K562 (cell line): ENCODE data around the gene SPINK8. TPM values are rescaled to one million over a fixed set of nuclear protein-coding genes. Genes with fewer than 3 reads are reported as not detected.
A peak's percentile ranks its signal among the peaks of the same experiment; 100 is the strongest.

ENCODE experiments used
- ARID1B ChIP-seq: fragments of 450-650 bp; IDR thresholded peaks from 2 replicates; pipeline ENCODE4 v1.6.1; 2016; ENCODE audit warnings: antibody characterized with exemption, mild to moderate bottlenecking, inconsistent platforms
- CBFA2T2 ChIP-seq: fragments of 450-650 bp; conservative IDR thresholded peaks from 2 replicates; pipeline ENCODE4 v1.6.1; 2017; ENCODE audit warnings: mild to moderate bottlenecking
- DDX20 ChIP-seq: fragments of 450-650 bp; IDR thresholded peaks from 2 replicates; pipeline ENCODE4 v1.6.1; 2016; ENCODE audit warnings: missing genetic modification characterization, low read depth, mild to moderate bottlenecking, missing compliant biosample characterization, moderate library complexity
- DPF2 ChIP-seq: fragments of 450-650 bp; IDR thresholded peaks from 2 replicates; pipeline ENCODE4 v1.6.1; 2016
- FOXP1 ChIP-seq: sonication (generic); formaldehyde crosslinking; IDR thresholded peaks from 2 replicates; pipeline ENCODE4 v1.8.0; 2022; ENCODE audit warnings: mild to moderate bottlenecking, missing genetic modification reagents
- L3MBTL2 ChIP-seq: fragments of 450-650 bp; IDR thresholded peaks from 2 replicates; pipeline ENCODE4 v1.6.1; 2016; ENCODE audit warnings: mild to moderate bottlenecking, moderate library complexity
- MGA ChIP-seq: fragments of 450-650 bp; IDR thresholded peaks from 2 replicates; pipeline ENCODE4 v1.6.1; 2016; ENCODE audit warnings: mild to moderate bottlenecking, moderate library complexity
- POLR2AphosphoS5 ChIP-seq: IDR thresholded peaks from 2 replicates; pipeline ENCODE4 v1.6.1; 2011; ENCODE audit warnings: mild to moderate bottlenecking, low read depth, low read length, moderate library complexity; ENCODE audit not compliant: control insufficient read depth, insufficient read depth
- PURB ChIP-seq: sonication (generic); formaldehyde crosslinking; IDR thresholded peaks from 2 replicates; pipeline ENCODE4 v1.9.0; 2021; ENCODE audit warnings: low read depth, mild to moderate bottlenecking, missing genetic modification reagents
- RBM14 ChIP-seq: fragments of 200-400 bp; formaldehyde crosslinking; IDR thresholded peaks from 2 replicates; pipeline ENCODE4 v1.6.1; 2018; ENCODE audit warnings: low read depth, mild to moderate bottlenecking, low read length, moderate library complexity, borderline replicate concordance; ENCODE audit not compliant: insufficient read depth
- TFAP4 ChIP-seq: sonication (generic); formaldehyde crosslinking; IDR thresholded peaks from 2 replicates; pipeline ENCODE4 v1.8.0; 2022; ENCODE audit warnings: missing genetic modification reagents, mild to moderate bottlenecking, moderate library complexity, borderline replicate concordance
- THAP7 ChIP-seq: fragments of 250-450 bp; sonication (Bioruptor Pico); IDR thresholded peaks from 2 replicates; pipeline ENCODE4 v1.5.0; 2021
- VEZF1 ChIP-seq: fragments of 200-800 bp; sonication (Bioruptor generic); IDR thresholded peaks from 2 replicates; pipeline ENCODE4 v1.6.1; 2017; ENCODE audit warnings: missing genetic modification characterization, missing compliant biosample characterization
- polyA plus RNA-seq, 8 experiments: library from polyadenylated mRNA; depleted of rRNA in 4 of 8; stranded (reverse) in 5 of 8; unstranded in 3 of 8; fragments of >200 nt; fragmentation: Nextera tagmentation in 2 of 8; fragmentation: Illumina TruSeq in 1 of 8; extraction: Ambion mirVana in 2 of 8; extraction: Trizol in 1 of 8; gene quantifications; 2 replicates each; pipeline versions ENCODE4 v1.2.1 to v1.2.3, GENCODE V29; 2011 to 2014; ENCODE audit warnings: inconsistent platforms in 1 of 8, missing spikeins in 1 of 8
- total RNA-seq, 7 experiments: library from RNA; depleted of rRNA in 6 of 7; stranded (reverse); fragments of >200 nt in 6 of 7; fragmentation: Illumina TruSeq in 2 of 7; extraction: Trizol in 2 of 7; gene quantifications; 2 replicates each; pipeline versions ENCODE4 v1.2.1 to v1.2.3, GENCODE V29; 2011 to 2021; ENCODE audit warnings: low replicate concordance in 1 of 7

Gene SPINK8
- total and polyA plus RNA-seq, 9 of the 15 experiments (the other 6 are each of a cell fraction or from before 2014, with no cell fraction given) = not detected

GRCh38 chr3:48294611-48295263 is 38.7 kb downstream of the SPINK8 start (continued):
- peak; percentile 74 for TF ChIP-seq MGA
- TF ChIP-seq VEZF1 (CRISPR knock-in tag) = peak; percentile 16; the same call in 1 of the 2 replicates
- peak; percentile 71 for TF ChIP-seq DPF2
- peak; percentile 78 for TF ChIP-seq L3MBTL2
- TF ChIP-seq THAP7 (CRISPR knock-in tag) = no peak
- peak; percentile 83 for TF ChIP-seq POLR2AphosphoS5
- no peak for TF ChIP-seq PURB
- no peak for TF ChIP-seq DDX20 (tag)
- TF ChIP-seq FOXP1 = no peak
- peak; percentile 87 for TF ChIP-seq ARID1B
- TF ChIP-seq CBFA2T2 = peak; percentile 77
- peak; percentile 65; the same call in 1 of the 2 replicates for TF ChIP-seq TFAP4 (CRISPR knock-in tag)
- TF ChIP-seq RBM14 = no peak
